Measurements from ENCODE around the gene CHRDL2. TPM values are rescaled to one million over a fixed set of nuclear protein-coding genes. Genes with fewer than 3 reads are reported as not detected.
A peak's percentile ranks its signal among the peaks of the same experiment; 100 is the strongest.
"Not testable (repeated sequence)": the region's sequence is repeated elsewhere in the genome, so short reads cannot be mapped to it uniquely, and the experiment has no call there.

The CHRDL2 gene
- total RNA-seq, 1 donor from 2014 or later: not detected

- FAIRE-seq (no peak), DNase-seq (ENCODE audit: low read depth) (no peak)
- H3K36me3 ChIP-seq (ENCODE audit: control insufficient read depth, insufficient read depth, low read length): no peaks in the 10 kb centered on the region
- no peaks in the 10 kb centered on the region for H3K27me3 ChIP-seq (ENCODE audit: control insufficient read depth, insufficient read depth, low read length)
- no peak for TF ChIP-seq CTCF (IDR thresholded peaks at IDR 0.05; ENCODE audit: insufficient read depth, low read length, severe bottlenecking)
- no peak overlapping the region for H3K4me3 ChIP-seq (ENCODE audit: low read depth, low read length)
These were observed 35.7 kb upstream of the CHRDL2 start for GRCh38 chr11:74766905-74767304.

DNA sequence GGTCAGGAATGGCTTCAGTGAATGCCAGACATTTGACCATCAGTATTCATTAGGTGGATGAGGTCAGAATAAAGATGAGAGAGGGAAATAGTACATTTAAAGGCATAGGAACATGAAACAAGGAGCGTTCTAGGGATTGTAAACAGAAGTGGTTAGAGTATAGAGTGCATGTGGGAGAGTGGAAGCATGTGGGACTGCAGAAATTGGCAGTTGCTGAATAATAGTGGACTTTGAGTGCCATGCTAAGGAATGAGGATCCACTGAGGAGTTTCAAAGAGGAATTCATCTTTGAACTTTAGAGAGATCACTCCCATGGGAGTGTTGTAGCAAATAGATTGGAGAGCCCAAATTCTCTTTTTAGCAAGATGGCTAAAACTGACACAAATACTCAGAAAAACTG is 25.3 kb upstream of the CHRDL2 start:
- Histone ChIP-seq H3K36me3 (ENCODE audit: control insufficient read depth, insufficient read depth, low read length) (no peaks in the 10 kb centered on the region), H3K27me3 (ENCODE audit: control insufficient read depth, insufficient read depth, low read length) (no peaks in the 10 kb centered on the region), H3K4me3 (ENCODE audit: low read depth, low read length) (no peak overlapping the region)
- TF ChIP-seq CTCF (IDR thresholded peaks at IDR 0.05; ENCODE audit: insufficient read depth, low read length, severe bottlenecking): no peak
- DNase-seq (ENCODE audit: low read depth) (no peak), FAIRE-seq (no peak)

DNA sequence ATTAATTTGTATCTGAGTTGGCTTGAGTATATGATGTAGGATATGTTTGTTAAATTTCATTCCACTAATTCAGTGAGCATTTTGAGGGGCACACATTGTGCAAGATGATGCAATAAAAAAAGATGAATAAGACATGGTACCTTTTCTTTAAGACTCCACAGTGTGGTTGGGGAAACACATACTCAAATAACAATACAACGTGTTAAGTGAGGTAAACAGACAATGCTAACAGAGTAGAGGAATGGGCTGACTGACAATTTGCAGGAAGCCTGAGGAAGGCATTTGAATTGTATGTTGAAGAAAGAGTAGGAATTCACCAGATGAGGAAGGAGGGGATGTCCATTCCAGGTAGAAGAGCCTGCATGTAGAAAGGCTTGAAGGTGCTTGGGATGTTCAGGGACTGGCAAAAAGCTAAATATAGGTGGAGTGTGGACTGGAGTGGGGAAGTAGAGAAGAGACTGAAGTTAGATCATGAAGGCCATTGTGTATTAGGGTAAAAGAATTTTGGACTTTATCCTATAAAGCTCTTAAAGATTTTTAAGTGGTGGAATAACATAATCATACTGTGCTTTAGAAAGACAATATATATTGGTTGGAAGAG is 24.3 kb upstream of the CHRDL2 start:
- Histone ChIP-seq H3K4me3 (ENCODE audit: low read depth, low read length) (no peak overlapping the region), H3K36me3 (ENCODE audit: control insufficient read depth, insufficient read depth, low read length) (no peaks in the 10 kb centered on the region), H3K27me3 (ENCODE audit: control insufficient read depth, insufficient read depth, low read length) (no peaks in the 10 kb centered on the region)
- DNase-seq (ENCODE audit: low read depth) (peak; percentile 49), FAIRE-seq (no peak)
- no peak for TF ChIP-seq CTCF (IDR thresholded peaks at IDR 0.05; ENCODE audit: insufficient read depth, low read length, severe bottlenecking)

DNA sequence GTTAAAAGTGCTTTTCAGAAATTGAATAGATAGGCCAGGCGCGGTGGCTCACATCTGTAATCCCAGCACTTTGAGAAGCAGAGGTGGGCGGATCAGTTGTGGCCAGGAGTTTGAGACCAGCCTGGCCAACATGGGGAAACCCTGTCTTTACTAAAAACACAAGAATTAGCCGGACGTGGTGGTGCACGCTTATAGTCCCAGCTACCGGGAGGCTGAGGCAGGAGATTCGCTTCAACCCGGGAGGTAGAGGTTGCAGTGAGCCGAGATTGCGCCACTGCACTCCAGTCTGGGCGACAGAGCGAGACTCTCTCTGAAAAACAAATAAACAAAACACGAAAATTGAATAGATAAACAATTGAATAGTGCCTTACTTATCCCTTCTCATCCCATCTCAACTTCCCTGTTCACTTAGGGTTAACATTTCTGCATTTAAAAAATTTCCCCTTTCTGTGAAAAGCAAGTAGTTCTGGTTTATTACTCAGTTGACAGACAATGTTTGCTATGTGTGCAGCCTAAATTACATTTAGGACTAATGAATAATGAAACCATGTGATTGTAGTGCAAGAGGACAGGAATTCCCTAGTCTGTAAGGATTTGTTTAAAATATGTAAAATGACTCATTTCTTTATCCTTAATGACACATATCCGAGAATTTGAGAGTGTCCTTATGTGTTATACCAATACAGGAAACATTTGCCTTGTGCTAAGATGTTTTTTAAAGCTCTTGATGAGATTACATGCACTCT is 23.5 kb upstream of the CHRDL2 start:
- TF ChIP-seq CTCF (IDR thresholded peaks at IDR 0.05; ENCODE audit: insufficient read depth, low read length, severe bottlenecking): no peak
- peak; percentile 98 for DNase-seq (ENCODE audit: low read depth)
- no peak for FAIRE-seq
- no peaks in the 10 kb centered on the region for H3K27me3 ChIP-seq (ENCODE audit: control insufficient read depth, insufficient read depth, low read length)
- peak overlapping the region; percentile 16 for H3K4me3 ChIP-seq (ENCODE audit: low read depth, low read length)
- no peaks in the 10 kb centered on the region for H3K36me3 ChIP-seq (ENCODE audit: control insufficient read depth, insufficient read depth, low read length)

- Histone ChIP-seq H3K27me3 (ENCODE audit: control insufficient read depth, insufficient read depth, low read length) (no peaks in the 10 kb centered on the region), H3K4me3 (ENCODE audit: low read depth, low read length) (no peak overlapping the region), H3K36me3 (ENCODE audit: control insufficient read depth, insufficient read depth, low read length) (no peaks in the 10 kb centered on the region)
- no peak for DNase-seq (ENCODE audit: low read depth)
- FAIRE-seq: no peak
- TF ChIP-seq CTCF (IDR thresholded peaks at IDR 0.05; ENCODE audit: insufficient read depth, low read length, severe bottlenecking): no peak
These were observed 20.1 kb upstream of the CHRDL2 start for GRCh38 chr11:74751303-74751702.

- not testable (repeated sequence) for DNase-seq (ENCODE audit: low read depth); H3K36me3 ChIP-seq (ENCODE audit: control insufficient read depth, insufficient read depth, low read length); FAIRE-seq; H3K4me3 ChIP-seq (ENCODE audit: low read depth, low read length); H3K27me3 ChIP-seq (ENCODE audit: control insufficient read depth, insufficient read depth, low read length)
These were observed 19.4 kb upstream of the CHRDL2 start for GRCh38 chr11:74750598-74750997.

Measured in bronchial epithelial cell (primary cell).